Neural progenitor cell (in vitro differentiated cells): ENCODE data around the gene AOX1.

Experiments used
- EZH2 ChIP-seq: fragments of 200-600 bp; sonication (generic); IDR thresholded peaks from 2 replicates; pipeline ENCODE4 v1.6.1; 2017; ENCODE audit warnings: antibody characterized with exemption, mild to moderate bottlenecking, moderate library complexity
- EZH2phosphoT487 ChIP-seq: fragments of 200-600 bp; sonication (generic); IDR thresholded peaks from 2 replicates; pipeline ENCODE4 v1.6.1; 2017; ENCODE audit warnings: antibody characterized with exemption
- TF ChIP-seq, protein P1 (sequence below): fragments of 200-600 bp; sonication (generic); IDR thresholded peaks from 2 replicates; pipeline ENCODE4 v1.5.1; 2017; ENCODE audit warnings: antibody characterized with exemption, mild to moderate bottlenecking

DNA sequence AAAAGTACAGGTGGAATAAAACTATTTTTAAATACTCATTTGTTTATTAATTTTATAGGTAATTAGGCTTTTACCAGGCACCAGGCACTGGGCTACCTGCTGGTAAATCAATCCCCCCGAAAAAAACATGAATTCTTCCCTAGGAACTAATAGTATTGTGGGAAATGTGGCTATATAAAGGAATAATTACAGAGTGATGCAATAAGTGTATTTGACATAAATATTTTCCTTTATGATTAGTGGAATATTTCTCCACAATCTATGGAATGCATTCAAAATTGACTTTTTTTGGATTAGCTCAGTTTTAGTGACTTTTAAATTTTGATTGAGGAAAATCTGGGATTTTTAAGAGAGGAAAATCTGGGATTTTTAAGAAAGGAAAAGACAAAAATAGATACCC lies 116.2 kb downstream of the AOX1 start:
- TF ChIP-seq, protein P1, sequence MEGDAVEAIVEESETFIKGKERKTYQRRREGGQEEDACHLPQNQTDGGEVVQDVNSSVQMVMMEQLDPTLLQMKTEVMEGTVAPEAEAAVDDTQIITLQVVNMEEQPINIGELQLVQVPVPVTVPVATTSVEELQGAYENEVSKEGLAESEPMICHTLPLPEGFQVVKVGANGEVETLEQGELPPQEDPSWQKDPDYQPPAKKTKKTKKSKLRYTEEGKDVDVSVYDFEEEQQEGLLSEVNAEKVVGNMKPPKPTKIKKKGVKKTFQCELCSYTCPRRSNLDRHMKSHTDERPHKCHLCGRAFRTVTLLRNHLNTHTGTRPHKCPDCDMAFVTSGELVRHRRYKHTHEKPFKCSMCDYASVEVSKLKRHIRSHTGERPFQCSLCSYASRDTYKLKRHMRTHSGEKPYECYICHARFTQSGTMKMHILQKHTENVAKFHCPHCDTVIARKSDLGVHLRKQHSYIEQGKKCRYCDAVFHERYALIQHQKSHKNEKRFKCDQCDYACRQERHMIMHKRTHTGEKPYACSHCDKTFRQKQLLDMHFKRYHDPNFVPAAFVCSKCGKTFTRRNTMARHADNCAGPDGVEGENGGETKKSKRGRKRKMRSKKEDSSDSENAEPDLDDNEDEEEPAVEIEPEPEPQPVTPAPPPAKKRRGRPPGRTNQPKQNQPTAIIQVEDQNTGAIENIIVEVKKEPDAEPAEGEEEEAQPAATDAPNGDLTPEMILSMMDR, result no peak
- TF ChIP-seq EZH2phosphoT487 (no peak), EZH2 (no peak)
